ENCODE data around the gene IFNK.

- TF ChIP-seq CTCF (IDR thresholded peaks at IDR 0.05) (no peak), POLR2AphosphoS5 (IDR thresholded peaks at IDR 0.05; ENCODE audit: low read depth, low read length) (no peak), EZH2phosphoT487 (IDR thresholded peaks at IDR 0.05; ENCODE audit: borderline replicate concordance, low read depth) (no peak), MAX (IDR thresholded peaks at IDR 0.05; ENCODE audit: low read depth) (no peak), USF1 (IDR thresholded peaks at IDR 0.05; ENCODE audit: borderline replicate concordance, low read depth) (no peak), TAF1 (IDR thresholded peaks at IDR 0.05; ENCODE audit: borderline replicate concordance, low read depth, low read length) (no peak), TCF12 (IDR thresholded peaks at IDR 0.05) (no peak), EP300 (IDR thresholded peaks at IDR 0.05; ENCODE audit: borderline replicate concordance in 1 of 2, low read depth in 1 of 2, low read length in 1 of 2) (no peak), FOXJ3 (CRISPR knock-in tag; IDR thresholded peaks at IDR 0.05) (no peak), ZBTB33 (IDR thresholded peaks at IDR 0.05; ENCODE audit: borderline replicate concordance, low read depth) (no peak), RAD21 (IDR thresholded peaks at IDR 0.05; ENCODE audit: low read length) (no peak), RFX5 (IDR thresholded peaks at IDR 0.05; ENCODE audit: low read length) (no peak), SMC3 (IDR thresholded peaks at IDR 0.05; ENCODE audit: low read depth, low read length) (no peak)
Observed at GRCh38 chr9:27535701-27536118, 11.6 kb downstream of the IFNK start.
